Embryonic facial prominence (tissue), 1 donor: ENCODE measurements around the gene GADL1.

Experiments used
- DNase-seq: peaks from one replicate; pipeline ENCODE4 v3.0.0-alpha.2; 2016; ENCODE audit errors: extremely low spot score

Gene GADL1

DNA sequence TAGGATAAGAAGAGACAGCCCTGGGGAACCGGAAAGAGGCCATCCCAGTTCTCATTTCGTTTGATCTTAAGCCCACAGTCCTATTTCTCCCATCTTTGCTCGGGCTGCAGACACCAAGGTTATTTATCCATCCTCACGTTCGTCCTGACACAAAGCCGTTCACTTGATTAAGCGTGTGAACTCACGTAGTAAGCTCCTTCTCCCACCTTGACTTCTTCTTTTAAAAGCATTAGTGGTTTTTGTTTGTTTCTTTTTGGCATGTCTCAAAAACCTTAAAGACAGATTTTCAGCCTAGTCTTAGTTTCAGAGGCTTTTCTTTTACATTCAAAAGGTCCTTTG, 217.1 kb downstream of the GADL1 start:
- DNase-seq: no peak

DNA sequence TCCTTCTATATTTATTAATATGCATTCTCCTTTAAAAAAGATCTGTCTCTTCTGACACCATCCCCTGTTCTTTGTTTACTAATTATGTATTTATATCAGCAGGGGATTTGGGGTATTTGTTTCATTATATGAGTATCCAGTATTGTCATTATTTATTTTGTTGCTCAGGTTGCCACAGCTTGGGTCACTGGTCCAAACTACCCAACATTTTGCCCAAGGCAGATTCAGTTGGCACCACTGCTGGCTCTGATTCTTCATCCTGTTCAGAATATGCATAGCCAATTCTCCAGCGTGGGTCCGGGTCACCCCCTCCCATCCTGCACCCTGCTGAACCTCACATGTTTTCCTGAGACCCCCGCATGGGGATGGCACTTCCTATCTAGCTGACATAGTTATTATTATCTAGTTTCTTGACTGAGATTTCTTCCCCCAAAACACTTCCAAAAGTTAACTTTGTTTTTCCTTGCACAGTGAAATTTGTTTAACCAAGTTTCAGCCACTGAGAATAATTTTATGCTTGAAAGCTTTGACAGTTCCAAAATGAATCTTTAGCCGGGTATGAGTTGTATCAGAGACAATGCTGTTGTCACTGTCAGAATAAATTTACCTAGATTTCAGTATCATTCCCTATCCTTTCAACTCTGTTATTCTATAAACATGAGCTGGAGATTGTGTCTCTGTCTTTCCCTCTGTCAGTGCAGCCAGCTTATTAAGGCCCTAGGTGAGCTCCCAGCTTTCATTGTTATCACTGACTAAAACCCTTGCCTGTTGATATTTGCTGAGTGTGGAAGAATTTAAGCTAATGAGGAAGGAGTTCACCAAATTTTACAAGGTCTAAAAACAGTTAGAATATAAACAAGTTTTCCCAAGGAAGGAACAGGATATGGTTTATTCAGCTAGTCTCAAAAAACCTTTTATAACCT, 217.8 kb downstream of the GADL1 start:
- no peak for DNase-seq
